Transverse colon (tissue), 4 donors: ENCODE measurements around the gene FA2H. TPM values are rescaled to one million over a fixed set of nuclear protein-coding genes. Genes with fewer than 3 reads are reported as not detected.

ENCODE experiments used
- DNase-seq: peaks from one replicate; pipeline ENCODE4 v3.0.0-alpha.2; 2019
- H3K27ac ChIP-seq, 4 donors: fragments of 200-600 bp; sonication (generic); 2 replicates each; pipeline ENCODE4 v1.5.1; 2016 to 2018; ENCODE audit warnings: inconsistent platforms in 4 of 4
- H3K27me3 ChIP-seq: fragments of 200-600 bp; sonication (generic); 2 replicates; pipeline ENCODE4 v1.5.1; 2017; ENCODE audit warnings: inconsistent platforms
- H3K36me3 ChIP-seq, 4 donors: fragments of 200-600 bp; sonication (generic); 2 replicates each; pipeline ENCODE4 v1.5.1; 2017 to 2019; ENCODE audit warnings: inconsistent platforms in 4 of 4
- H3K4me1 ChIP-seq, 4 donors: fragments of 200-600 bp; sonication (generic); 2 replicates each; pipeline ENCODE4 v1.5.1; 2017 to 2020; ENCODE audit warnings: inconsistent platforms in 4 of 4
- H3K4me3 ChIP-seq, 4 donors: fragments of 200-600 bp; sonication (generic); 1 replicate in 1 of 4; 2 replicates in 3 of 4; pipeline versions ENCODE4 v1.5.1 to v1.6.1; 2017 to 2019; ENCODE audit warnings: inconsistent platforms in 4 of 4
- H3K9me3 ChIP-seq, 2 donors: fragments of 200-600 bp; sonication (generic); 2 replicates each; pipeline ENCODE4 v1.5.1; 2017 to 2019; ENCODE audit warnings: inconsistent platforms in 2 of 2
- EP300 ChIP-seq: sonication (generic); formaldehyde crosslinking; IDR thresholded peaks from one replicate; pipeline ENCODE4 v1.6.1; 2017; ENCODE audit warnings: antibody characterized with exemption, low read depth
- POLR2A ChIP-seq: fragments of 450-650 bp; IDR thresholded peaks from one replicate; pipeline ENCODE4 v1.6.1; 2016; ENCODE audit warnings: antibody characterized with exemption, mild to moderate bottlenecking, moderate library complexity
- POLR2AphosphoS5 ChIP-seq, 3 donors: sonication (generic); formaldehyde crosslinking; IDR thresholded peaks; one replicate each; pipeline ENCODE4 v1.6.1; 2016; ENCODE audit warnings: antibody characterized with exemption in 3 of 3
- WGBS, 2 donors: methylation state at CpG; one replicate each; pipeline ENCODE4 v1.1.5; 2018; ENCODE audit warnings: low coverage in 1 of 2; 5-methylcytosine and 5-hydroxymethylcytosine counted together
- in situ Hi-C, 4 donors: fragments of 200-750 bp; cut with MboI; loops; one replicate each; pipeline versions ENCODE4 v1.15.0 to v1.15.1; 2017; ENCODE audit warnings: low sequenced_read_pairs in 3 of 4, low pct_ligation_motif_present in 1 of 4, low pct_unique_long_range_greater_than_20kb in 1 of 4
- intact Hi-C: fragments of 100-400 bp; cut with DNase I; formaldehyde crosslinking; loops from one replicate; pipeline ENCODE4 v1.15.1; 2023; ENCODE audit warnings: low total_unique reads
- total RNA-seq, 4 donors: library from RNA; depleted of rRNA; stranded (reverse); fragments of >200 nt; gene quantifications; one replicate each; pipeline ENCODE4 v1.1.0, GENCODE V29; 2016
- TF ChIP-seq, protein P1 (sequence below), 5 experiments: fragments of 200-600 bp in 3 of 5; fragments of 450-650 bp in 2 of 5; sonication (generic) in 3 of 5; IDR thresholded peaks; 1 replicate in 2 of 5; 2 replicates in 3 of 5; pipeline ENCODE4 v1.5.1; 2016 to 2017; ENCODE audit warnings: antibody characterized with exemption in 5 of 5, inconsistent platforms in 3 of 5, mild to moderate bottlenecking in 2 of 5, moderate library complexity in 1 of 5

The FA2H gene
- total RNA-seq, 4 donors from 2014 or later: 20.1 to 80.8 (median 36.8) TPM

DNA sequence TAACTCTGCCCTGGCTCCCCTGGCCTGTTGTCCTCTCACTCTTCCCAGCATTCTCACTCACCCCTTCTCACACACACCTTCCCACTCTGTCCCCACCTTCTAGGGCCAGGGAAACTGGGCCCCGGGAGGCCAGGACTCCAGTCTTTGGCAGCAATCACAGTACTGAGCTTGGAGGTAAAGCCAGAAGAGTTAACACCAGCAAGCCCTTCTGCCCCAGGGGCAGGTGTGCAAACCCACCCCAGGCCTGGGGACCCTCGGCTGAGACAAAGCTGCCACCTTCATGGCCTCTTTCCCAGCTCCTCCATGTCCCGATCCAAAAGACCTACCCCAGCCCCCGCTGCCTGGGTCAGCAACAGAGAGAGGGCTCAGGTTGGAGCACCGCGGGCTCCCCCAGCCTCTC lies 37.1 kb downstream of the FA2H start:
- Histone ChIP-seq H3K9me3 (no peaks in the 10 kb centered on the region), H3K4me1 (peaks cover 0 to 19% (median 14%) of the 10 kb centered on the region in 4 donors), H3K4me3 (no peak overlapping the region), H3K27ac (no peak overlapping the region), H3K36me3 (no peaks in the 10 kb centered on the region), H3K27me3 (no peaks in the 10 kb centered on the region)
- DNase-seq: no peak
- intact Hi-C loops (no loop called here), in situ Hi-C loops (no loop called here)
- TF ChIP-seq, protein P1, sequence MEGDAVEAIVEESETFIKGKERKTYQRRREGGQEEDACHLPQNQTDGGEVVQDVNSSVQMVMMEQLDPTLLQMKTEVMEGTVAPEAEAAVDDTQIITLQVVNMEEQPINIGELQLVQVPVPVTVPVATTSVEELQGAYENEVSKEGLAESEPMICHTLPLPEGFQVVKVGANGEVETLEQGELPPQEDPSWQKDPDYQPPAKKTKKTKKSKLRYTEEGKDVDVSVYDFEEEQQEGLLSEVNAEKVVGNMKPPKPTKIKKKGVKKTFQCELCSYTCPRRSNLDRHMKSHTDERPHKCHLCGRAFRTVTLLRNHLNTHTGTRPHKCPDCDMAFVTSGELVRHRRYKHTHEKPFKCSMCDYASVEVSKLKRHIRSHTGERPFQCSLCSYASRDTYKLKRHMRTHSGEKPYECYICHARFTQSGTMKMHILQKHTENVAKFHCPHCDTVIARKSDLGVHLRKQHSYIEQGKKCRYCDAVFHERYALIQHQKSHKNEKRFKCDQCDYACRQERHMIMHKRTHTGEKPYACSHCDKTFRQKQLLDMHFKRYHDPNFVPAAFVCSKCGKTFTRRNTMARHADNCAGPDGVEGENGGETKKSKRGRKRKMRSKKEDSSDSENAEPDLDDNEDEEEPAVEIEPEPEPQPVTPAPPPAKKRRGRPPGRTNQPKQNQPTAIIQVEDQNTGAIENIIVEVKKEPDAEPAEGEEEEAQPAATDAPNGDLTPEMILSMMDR (IDR thresholded peaks at IDR 0.05): no peak
- TF ChIP-seq POLR2A (no peak), POLR2AphosphoS5 (IDR thresholded peaks at IDR 0.05) (no peak), EP300 (no peak)
- WGBS, 2 donors: 91% methylated on average over 6 of the region's 6 CpGs; no CpG with 5 or more reads in 1 of the 2 donors

DNA sequence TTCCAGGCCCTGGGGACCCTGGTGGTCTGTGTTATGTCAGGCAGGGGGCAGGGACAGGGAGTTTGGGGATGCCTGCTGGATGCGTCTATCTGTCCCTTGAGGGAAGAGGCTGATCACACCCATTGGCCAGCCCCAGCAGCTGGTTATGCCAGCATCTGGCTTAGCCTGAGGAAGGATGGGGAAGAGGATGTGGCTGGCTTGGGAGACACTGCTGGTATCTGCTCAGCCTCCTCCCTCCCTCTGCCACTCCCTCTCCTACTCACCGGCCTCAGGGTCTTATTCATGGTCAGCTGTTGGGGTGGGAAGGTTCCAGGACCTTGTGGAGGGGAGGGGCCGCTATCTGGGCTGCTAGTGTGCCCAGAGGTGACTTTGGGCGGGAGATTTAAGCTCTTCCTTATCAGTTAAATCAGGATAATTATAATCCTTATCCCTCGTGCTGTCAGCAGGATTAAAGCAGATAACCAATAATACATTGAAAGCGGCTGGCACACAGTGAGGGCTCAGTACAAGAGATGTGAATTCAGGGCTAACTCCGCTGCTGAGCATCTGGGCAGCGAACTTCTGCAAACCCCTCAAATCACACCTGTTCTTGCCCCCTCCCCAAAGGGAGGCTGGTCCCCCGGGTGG lies 38.0 kb downstream of the FA2H start:
- Histone ChIP-seq H3K4me3 (no peak overlapping the region), H3K36me3 (no peaks in the 10 kb centered on the region), H3K9me3 (no peaks in the 10 kb centered on the region), H3K27me3 (no peaks in the 10 kb centered on the region), H3K27ac (no peak overlapping the region), H3K4me1 (peaks cover 0 to 11% (median 9%) of the 10 kb centered on the region in 4 donors)
- intact Hi-C loops: no loop called here
- TF ChIP-seq POLR2AphosphoS5 (IDR thresholded peaks at IDR 0.05): no peak
- TF ChIP-seq, protein P1 (IDR thresholded peaks at IDR 0.05): no peak
- TF ChIP-seq POLR2A: no peak
- TF ChIP-seq EP300: no peak
- in situ Hi-C loops: no loop called here
- no peak for DNase-seq
- 72% methylated on average over 9 of the region's 9 CpGs; no CpG with 5 or more reads in 1 of the 2 donors for WGBS, 2 donors

GRCh38 chr16:74735554-74735953 lies 39.1 kb downstream of the FA2H start:
- intact Hi-C loops: no loop called here
- DNase-seq: no peak
- H3K4me1 ChIP-seq: peaks cover 0 to 6% (median 4%) of the 10 kb centered on the region in 4 donors
- in situ Hi-C loops: no loop called here
- TF ChIP-seq EP300 (no peak), POLR2A (no peak), POLR2AphosphoS5 (IDR thresholded peaks at IDR 0.05) (no peak)
- TF ChIP-seq, protein P1 (IDR thresholded peaks at IDR 0.05): no peak
- no peak overlapping the region for H3K4me3 ChIP-seq
- H3K9me3 ChIP-seq: no peaks in the 10 kb centered on the region
- 97% methylated on average over 3 of the region's 3 CpGs; no CpG with 5 or more reads in 1 of the 2 donors for WGBS, 2 donors
- H3K36me3 ChIP-seq: no peaks in the 10 kb centered on the region
- no peaks in the 10 kb centered on the region for H3K27me3 ChIP-seq
- no peak overlapping the region for H3K27ac ChIP-seq

DNA sequence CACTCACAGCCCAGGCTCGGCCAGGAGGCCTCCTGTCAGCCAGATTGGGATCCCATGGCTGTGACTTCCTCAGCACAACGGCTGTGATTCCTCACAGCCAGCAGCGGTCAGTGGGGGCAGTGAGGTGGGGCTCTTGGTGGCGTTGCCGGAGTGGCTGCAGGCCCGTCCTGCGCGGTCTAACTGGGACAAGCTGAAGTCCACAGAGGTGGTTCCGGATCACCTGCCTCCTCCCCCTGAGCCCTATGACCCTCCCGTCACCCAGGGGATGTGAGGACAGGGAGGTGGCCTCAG lies 39.5 kb downstream of the FA2H start:
- in situ Hi-C loops (no loop called here), intact Hi-C loops (no loop called here)
- peaks cover 0 to 7% (median 6%) of the 10 kb centered on the region in 4 donors for H3K4me1 ChIP-seq
- H3K9me3 ChIP-seq: no peaks in the 10 kb centered on the region
- no peaks in the 10 kb centered on the region for H3K36me3 ChIP-seq
- 82% methylated on average over 10 of the region's 10 CpGs; no CpG with 5 or more reads in 1 of the 2 donors for WGBS, 2 donors
- H3K4me3 ChIP-seq: no peak overlapping the region
- TF ChIP-seq POLR2A (no peak), POLR2AphosphoS5 (IDR thresholded peaks at IDR 0.05) (no peak), EP300 (no peak)
- TF ChIP-seq, protein P1 (IDR thresholded peaks at IDR 0.05): no peak
- no peaks in the 10 kb centered on the region for H3K27me3 ChIP-seq
- no peak overlapping the region for H3K27ac ChIP-seq
- no peak for DNase-seq
